Nephron (organoid): ENCODE measurements around the gene ARHGEF16.

Experiments used
- H3K27ac Mint-ChIP-seq, 3 experiments: 2 replicates each; pipeline ENCODE4 v1.8.0; 2020; ENCODE audit warnings: mixed read lengths in 3 of 3, mild to moderate bottlenecking in 2 of 3, moderate library complexity in 1 of 3
- H3K27me3 Mint-ChIP-seq: 2 replicates; pipeline ENCODE4 v1.8.0; 2021; ENCODE audit warnings: low read depth, mild to moderate bottlenecking, moderate library complexity, mixed read lengths
- H3K36me3 Mint-ChIP-seq: 2 replicates; pipeline ENCODE4 v1.8.0; 2020; ENCODE audit warnings: low read depth, mixed read lengths
- H3K4me1 Mint-ChIP-seq: 2 replicates; pipeline ENCODE4 v1.8.0; 2020; ENCODE audit warnings: mixed read lengths
- H3K4me3 Mint-ChIP-seq, 3 experiments: 2 replicates each; pipeline ENCODE4 v1.8.0; 2020; ENCODE audit warnings: mild to moderate bottlenecking in 3 of 3, mixed read lengths in 3 of 3, moderate library complexity in 2 of 3
- H3K9me3 Mint-ChIP-seq: 2 replicates; pipeline ENCODE4 v1.8.0; 2020; ENCODE audit warnings: mixed read lengths
- TF ChIP-seq, protein P1 (sequence below), 3 experiments: fragments of 200-600 bp; sonication (generic); IDR thresholded peaks; one replicate each; pipeline ENCODE4 v1.5.0; 2021; ENCODE audit warnings: antibody characterized with exemption in 3 of 3; ENCODE audit not compliant: unreplicated experiment in 3 of 3

ARHGEF16 gene

DNA sequence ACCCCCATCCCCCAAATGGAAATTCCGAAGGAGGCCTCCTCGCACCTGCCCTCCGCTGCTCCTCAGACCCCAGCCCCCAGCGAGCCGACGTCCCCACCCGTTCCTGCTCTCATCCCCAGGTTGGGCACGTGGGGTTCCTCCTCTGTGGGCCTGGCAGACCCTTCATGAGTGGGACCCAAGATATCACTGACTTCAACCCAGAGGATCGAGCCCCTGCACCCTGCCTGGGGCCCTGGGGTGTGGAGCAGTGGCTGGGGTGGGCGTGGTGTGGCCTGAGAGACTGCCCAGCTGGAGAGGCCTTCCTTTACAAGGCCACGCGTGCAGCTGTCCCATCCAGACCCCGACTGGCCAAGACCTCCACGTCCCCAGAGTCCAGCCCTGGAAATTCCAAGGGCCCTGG is 17.6 kb upstream of the ARHGEF16 start:
- no peak overlapping the region for H3K27ac Mint-ChIP-seq
- no peaks in the 10 kb centered on the region for H3K9me3 Mint-ChIP-seq
- no peak overlapping the region for H3K4me3 Mint-ChIP-seq
- peaks cover 28% of the 10 kb centered on the region for H3K27me3 Mint-ChIP-seq
- peaks cover 8% of the 10 kb centered on the region for H3K36me3 Mint-ChIP-seq
- H3K4me1 Mint-ChIP-seq, result no peaks in the 10 kb centered on the region
- TF ChIP-seq, protein P1, sequence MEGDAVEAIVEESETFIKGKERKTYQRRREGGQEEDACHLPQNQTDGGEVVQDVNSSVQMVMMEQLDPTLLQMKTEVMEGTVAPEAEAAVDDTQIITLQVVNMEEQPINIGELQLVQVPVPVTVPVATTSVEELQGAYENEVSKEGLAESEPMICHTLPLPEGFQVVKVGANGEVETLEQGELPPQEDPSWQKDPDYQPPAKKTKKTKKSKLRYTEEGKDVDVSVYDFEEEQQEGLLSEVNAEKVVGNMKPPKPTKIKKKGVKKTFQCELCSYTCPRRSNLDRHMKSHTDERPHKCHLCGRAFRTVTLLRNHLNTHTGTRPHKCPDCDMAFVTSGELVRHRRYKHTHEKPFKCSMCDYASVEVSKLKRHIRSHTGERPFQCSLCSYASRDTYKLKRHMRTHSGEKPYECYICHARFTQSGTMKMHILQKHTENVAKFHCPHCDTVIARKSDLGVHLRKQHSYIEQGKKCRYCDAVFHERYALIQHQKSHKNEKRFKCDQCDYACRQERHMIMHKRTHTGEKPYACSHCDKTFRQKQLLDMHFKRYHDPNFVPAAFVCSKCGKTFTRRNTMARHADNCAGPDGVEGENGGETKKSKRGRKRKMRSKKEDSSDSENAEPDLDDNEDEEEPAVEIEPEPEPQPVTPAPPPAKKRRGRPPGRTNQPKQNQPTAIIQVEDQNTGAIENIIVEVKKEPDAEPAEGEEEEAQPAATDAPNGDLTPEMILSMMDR (IDR thresholded peaks at IDR 0.05; ENCODE audit: unreplicated experiment in 3 of 3), result no peak

DNA sequence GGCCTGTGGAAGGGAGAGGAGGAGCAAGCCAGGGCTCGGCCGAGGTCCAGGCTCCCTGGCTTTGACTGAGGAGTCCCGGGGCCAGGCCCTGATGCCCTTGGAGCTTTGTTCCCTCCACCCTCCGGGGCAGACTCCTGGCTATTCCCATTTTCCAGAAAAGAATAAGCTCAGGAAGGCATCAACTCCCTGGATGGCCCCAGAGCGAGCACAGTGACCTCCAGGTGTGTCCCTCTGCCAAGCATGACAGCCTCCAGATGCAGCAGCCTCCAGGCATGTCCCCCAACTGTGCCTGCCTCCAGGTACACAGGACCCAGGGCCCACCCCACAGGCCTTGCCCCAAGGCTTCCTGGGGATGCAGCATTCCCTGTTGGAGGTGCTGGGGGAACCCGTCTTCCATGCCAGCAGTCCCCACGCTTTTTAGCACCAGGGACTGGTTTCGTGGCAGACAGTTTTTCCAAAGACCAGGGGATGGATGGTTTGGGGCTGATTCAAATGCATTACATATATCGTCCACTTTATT is 15.7 kb upstream of the ARHGEF16 start:
- H3K9me3 Mint-ChIP-seq, result no peaks in the 10 kb centered on the region
- H3K4me3 Mint-ChIP-seq, result no peak overlapping the region
- H3K27me3 Mint-ChIP-seq, result peaks cover 27% of the 10 kb centered on the region
- H3K4me1 Mint-ChIP-seq, result no peaks in the 10 kb centered on the region
- no peak overlapping the region for H3K27ac Mint-ChIP-seq
- H3K36me3 Mint-ChIP-seq, result peaks cover 8% of the 10 kb centered on the region
- TF ChIP-seq, protein P1 (IDR thresholded peaks at IDR 0.05; ENCODE audit: unreplicated experiment in 3 of 3), result no peak

DNA sequence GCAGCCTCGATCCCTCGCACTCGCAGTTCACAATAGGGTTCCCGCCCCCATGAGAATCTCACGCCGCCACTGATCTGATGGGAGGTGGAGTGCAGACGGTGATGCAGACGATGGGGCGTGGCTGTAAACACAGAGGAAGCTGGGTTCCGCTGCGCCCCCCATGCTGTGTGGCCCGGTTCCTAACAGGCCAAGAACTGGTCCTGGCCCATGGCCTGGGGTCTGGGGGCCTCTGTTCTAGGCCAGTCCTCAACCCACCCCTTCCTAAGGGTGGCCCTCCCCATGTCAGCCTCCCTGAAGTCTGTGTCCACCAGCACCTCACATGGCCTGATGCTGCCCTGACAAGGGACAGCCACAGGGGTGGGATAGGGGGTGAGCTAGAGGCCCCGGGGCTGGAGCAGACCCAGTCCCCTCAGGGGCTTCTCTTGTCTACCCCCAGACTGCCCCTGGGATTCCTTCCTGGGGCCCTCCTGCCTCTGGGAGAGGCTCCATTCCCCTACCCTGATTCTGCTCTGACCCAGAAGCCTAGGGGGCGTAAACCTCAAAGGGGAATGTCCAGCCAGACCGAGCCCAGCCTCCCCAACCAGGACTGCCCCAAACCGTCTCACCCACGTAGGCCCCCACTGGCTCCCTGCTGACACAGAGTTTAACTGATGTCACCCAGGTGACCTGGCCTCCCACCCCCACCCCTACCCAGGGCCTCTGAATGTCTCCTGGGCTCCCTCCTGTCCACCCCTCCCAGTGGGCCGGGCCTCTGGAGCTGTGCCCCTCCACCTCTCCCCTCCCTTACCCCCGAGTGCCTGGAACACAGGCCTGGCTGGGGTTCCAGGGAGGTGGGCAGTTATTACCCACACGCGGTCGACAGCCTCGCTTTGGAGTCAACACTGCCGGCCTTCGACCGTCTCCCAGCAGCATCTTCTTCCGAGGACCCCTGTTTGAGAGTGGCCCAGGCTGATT is 14.8 kb upstream of the ARHGEF16 start:
- Mint-ChIP-seq H3K9me3 (no peaks in the 10 kb centered on the region), H3K4me1 (no peaks in the 10 kb centered on the region), H3K36me3 (peaks cover 8% of the 10 kb centered on the region), H3K4me3 (no peak overlapping the region), H3K27ac (no peak overlapping the region), H3K27me3 (peaks cover 27% of the 10 kb centered on the region)
- TF ChIP-seq, protein P1 (IDR thresholded peaks at IDR 0.05; ENCODE audit: unreplicated experiment in 3 of 3), result no peak

DNA sequence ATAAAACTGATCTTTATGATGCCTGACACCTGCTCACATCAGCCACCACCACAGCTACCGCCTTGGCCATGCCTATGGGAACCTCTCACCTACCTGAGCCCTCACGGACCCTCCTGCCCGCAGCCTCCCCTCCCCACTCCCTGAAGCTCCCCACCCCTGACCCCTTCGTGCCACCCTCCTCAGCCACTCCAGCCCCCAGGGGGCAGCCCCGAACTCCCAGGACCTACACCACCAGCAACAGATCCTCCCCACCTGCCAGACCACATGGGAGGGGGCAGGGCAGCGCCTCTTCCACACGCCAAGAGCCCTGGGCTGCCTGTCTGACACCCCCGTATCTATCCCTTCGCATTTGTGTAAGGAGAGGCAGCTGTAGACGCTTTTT is 14.2 kb upstream of the ARHGEF16 start:
- Mint-ChIP-seq H3K4me1 (no peaks in the 10 kb centered on the region), H3K9me3 (peaks cover 4% of the 10 kb centered on the region), H3K27me3 (peaks cover 30% of the 10 kb centered on the region), H3K27ac (no peak overlapping the region), H3K4me3 (no peak overlapping the region), H3K36me3 (peaks cover 7% of the 10 kb centered on the region)
- TF ChIP-seq, protein P1 (IDR thresholded peaks at IDR 0.05; ENCODE audit: unreplicated experiment in 3 of 3), result no peak

DNA sequence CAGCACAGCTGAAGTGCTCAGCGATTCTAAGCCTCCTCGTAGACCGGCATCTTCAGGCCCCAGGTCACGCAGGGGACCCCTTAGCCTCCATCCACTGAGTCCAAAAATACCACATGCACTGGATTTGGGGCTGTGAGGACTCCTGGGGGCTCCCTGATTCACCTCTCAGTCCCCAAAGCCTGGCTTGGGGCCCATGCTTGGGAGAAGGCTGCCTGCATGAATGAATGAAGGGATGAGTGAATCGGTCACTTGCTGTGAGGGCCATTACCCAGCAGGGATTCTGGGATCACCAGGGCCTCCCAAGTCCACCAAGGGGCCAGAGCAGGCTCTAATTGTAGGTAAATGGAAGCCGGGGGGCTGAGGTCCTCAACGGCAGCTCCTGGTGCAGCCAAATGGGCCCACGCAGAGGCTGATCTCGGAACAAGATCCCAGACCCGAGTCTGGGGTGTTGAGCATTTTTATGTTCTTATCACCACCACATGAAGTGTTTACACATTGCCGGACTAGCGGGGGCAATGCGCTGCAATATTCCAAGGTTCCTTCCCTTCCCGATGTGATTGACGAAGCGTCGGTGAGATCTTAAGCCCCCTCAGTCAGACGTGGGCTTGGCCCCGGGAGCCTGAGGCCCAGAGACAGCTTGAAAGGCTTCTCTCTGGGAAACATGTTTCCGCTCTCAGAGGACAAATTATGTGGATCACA is 13.6 kb upstream of the ARHGEF16 start:
- H3K27ac Mint-ChIP-seq, result peak overlapping the region in 1 of 3 experiments; percentile 35
- no peak overlapping the region for H3K4me3 Mint-ChIP-seq
- peaks cover 4% of the 10 kb centered on the region for H3K36me3 Mint-ChIP-seq
- no peaks in the 10 kb centered on the region for H3K4me1 Mint-ChIP-seq
- H3K27me3 Mint-ChIP-seq, result peaks cover 32% of the 10 kb centered on the region
- H3K9me3 Mint-ChIP-seq, result peaks cover 7% of the 10 kb centered on the region
- TF ChIP-seq, protein P1 (IDR thresholded peaks at IDR 0.05; ENCODE audit: unreplicated experiment in 3 of 3), result no peak
